GM12801 (cell line): ENCODE data around the gene COL11A2.

Experiments
- CTCF ChIP-seq: IDR thresholded peaks from one replicate; pipeline ENCODE4 v1.5.1; 2011; ENCODE audit warnings: control low read depth; ENCODE audit not compliant: insufficient read length; ENCODE audit errors: extremely low read depth

Gene COL11A2

GRCh38 chr6:33189164-33189563, 3.1 kb downstream of the COL11A2 start:
- no peak for TF ChIP-seq CTCF

DNA sequence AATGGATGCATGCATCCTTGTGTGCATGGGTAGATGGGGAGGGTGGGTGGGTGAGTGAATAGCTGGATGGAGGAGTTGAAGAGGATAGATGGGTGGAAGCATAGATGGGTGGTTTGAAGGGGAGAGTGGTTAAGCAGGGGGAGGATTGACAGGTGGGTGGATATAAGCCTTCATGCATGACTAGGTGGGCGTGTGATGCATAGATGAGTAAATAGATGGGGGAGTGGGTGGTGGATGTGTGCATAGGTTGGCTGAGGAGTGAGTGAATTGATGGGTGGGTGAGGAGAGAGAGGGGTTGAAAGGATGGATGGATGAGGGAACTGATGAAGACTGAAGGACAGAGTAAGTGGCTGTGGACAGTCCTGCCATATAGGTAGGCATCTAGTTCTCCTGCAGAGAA, 4.5 kb downstream of the COL11A2 start:
- no peak for TF ChIP-seq CTCF

GRCh38 chr6:33185654-33186187, 6.5 kb downstream of the COL11A2 start:
- TF ChIP-seq CTCF, result no peak

DNA sequence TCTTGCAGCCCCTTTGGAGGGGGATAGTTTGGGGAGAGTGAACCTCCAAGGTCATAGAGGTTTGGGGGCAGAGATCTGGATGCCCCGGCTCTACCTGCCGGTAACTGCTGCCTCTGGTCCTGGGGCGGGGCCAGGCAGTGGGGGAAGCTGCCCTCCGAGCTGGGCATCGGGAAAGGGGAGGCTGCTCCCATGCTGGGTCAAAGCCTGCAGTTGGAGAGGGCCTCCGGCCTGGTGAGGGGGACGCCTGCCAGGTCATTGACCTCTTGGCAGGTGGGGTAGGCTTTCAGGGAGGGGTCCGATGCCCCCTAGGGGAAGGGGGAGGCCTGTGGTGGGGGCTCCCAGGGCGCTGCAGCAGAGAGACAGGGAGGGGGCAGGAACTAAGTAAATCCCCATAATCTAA, 7.1 kb downstream of the COL11A2 start:
- no peak for TF ChIP-seq CTCF

- no peak for TF ChIP-seq CTCF
Observed at GRCh38 chr6:33183071-33183683, 9.1 kb downstream of the COL11A2 start.

GRCh38 chr6:33181141-33181540, 11.1 kb downstream of the COL11A2 start:
- TF ChIP-seq CTCF, result no peak

GRCh38 chr6:33178755-33179475, 13.4 kb downstream of the COL11A2 start:
- no peak for TF ChIP-seq CTCF
